Immature natural killer cell (primary cell): ENCODE data around the gene LDAF1. TPM values are rescaled to one million over a fixed set of nuclear protein-coding genes. Genes with fewer than 3 reads are reported as not detected.
"Not testable (repeated sequence)": the region's sequence is repeated elsewhere in the genome, so short reads cannot be mapped to it uniquely, and the experiment has no call there.

Source experiments
- DNase-seq, 3 donors: peaks; one replicate each; pipeline ENCODE4 v3.0.0; 2022; ENCODE audit warnings: mixed read lengths in 1 of 3
- H3K27ac Mint-ChIP-seq, 6 donors: one replicate each; pipeline ENCODE4 v1.8.0; 2020; ENCODE audit warnings: mixed read lengths in 6 of 6, mild to moderate bottlenecking in 5 of 6, inconsistent platforms in 4 of 6, moderate library complexity in 3 of 6
- H3K27me3 Mint-ChIP-seq, 3 donors: one replicate each; pipeline ENCODE4 v1.8.0; 2020 to 2021; ENCODE audit warnings: low read depth in 3 of 3, mild to moderate bottlenecking in 3 of 3, mixed read lengths in 3 of 3, moderate library complexity in 3 of 3, inconsistent platforms in 1 of 3
- H3K36me3 Mint-ChIP-seq, 3 donors: one replicate each; pipeline ENCODE4 v1.8.0; 2020; ENCODE audit warnings: mixed read lengths in 3 of 3, inconsistent platforms in 2 of 3, mild to moderate bottlenecking in 2 of 3
- H3K4me1 Mint-ChIP-seq, 2 donors: one replicate each; pipeline ENCODE4 v1.8.0; 2020; ENCODE audit warnings: inconsistent platforms in 2 of 2, mild to moderate bottlenecking in 2 of 2, mixed read lengths in 2 of 2, moderate library complexity in 1 of 2
- H3K4me3 Mint-ChIP-seq, 5 donors: one replicate each; pipeline ENCODE4 v1.8.0; 2020; ENCODE audit warnings: mild to moderate bottlenecking in 5 of 5, mixed read lengths in 5 of 5, inconsistent platforms in 3 of 5, moderate library complexity in 3 of 5
- H3K9me3 Mint-ChIP-seq, 6 donors: one replicate each; pipeline ENCODE4 v1.8.0; 2020; ENCODE audit warnings: mild to moderate bottlenecking in 6 of 6, mixed read lengths in 6 of 6, inconsistent platforms in 4 of 6, moderate library complexity in 3 of 6
- polyA plus RNA-seq, 3 donors: library from polyadenylated mRNA; unstranded; fragments of 300-500 nt; fragmentation: Illumina TruSeq; gene quantifications; one replicate each; pipeline ENCODE4 v1.2.3, GENCODE V29; 2021

LDAF1 gene
- polyA plus RNA-seq, 3 donors from 2014 or later: 8.2 to 17.5 (median 16.4) TPM

DNA sequence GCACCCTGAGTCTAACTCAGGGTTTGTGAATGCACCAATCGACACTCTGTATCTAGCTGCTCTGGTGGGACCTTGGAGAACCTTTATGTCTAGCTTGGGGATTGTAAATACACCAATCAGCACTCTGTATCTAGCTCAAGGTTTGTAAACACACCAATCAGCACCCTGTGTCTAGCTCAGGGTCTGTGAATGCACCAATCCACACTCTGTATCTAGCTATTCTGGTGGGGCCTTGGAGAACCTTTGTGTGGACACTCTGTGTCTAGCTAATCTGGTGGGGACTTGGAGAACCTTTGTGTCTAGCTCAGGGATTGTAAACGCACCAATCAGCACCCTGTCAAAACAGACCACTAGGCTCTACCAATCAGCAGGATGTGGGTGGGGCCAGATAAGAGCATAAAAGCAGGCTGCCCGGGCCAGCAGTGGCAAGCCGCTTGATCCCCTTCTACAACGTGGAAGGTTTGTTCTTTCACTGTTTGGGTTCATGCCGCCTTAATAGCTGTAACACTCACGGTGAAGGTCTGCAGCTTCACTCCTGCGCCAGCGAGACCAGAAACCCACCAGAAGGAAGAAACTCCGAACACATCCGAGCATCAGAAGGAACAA, 5.2 kb upstream of the LDAF1 start:
- DNase-seq, H3K27me3 Mint-ChIP-seq, H3K4me3 Mint-ChIP-seq, H3K36me3 Mint-ChIP-seq, H3K27ac Mint-ChIP-seq, H3K9me3 Mint-ChIP-seq, H3K4me1 Mint-ChIP-seq: not testable (repeated sequence)

DNA sequence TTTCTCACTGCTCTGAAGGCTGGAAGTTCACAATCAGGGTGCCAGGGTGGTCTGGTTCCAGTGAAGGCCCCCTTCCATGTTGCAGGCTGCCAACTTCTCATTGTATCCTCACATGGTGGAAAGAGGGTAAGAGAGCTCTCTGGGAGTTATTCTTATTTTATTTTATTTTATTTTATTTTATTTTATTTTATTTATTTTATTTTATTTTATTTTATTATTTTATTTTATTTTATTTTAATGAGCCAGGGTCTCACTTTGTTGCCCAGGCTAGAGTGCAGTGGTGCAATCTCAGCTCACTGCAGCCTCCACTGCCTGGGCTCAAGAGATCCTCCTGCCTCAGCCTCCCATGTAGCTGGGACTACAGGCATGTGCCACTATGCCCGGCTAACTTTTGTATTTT, 2.5 kb upstream of the LDAF1 start:
- H3K4me1 Mint-ChIP-seq: peaks cover 22 to 25% of the 10 kb centered on the region in 2 donors

DNA sequence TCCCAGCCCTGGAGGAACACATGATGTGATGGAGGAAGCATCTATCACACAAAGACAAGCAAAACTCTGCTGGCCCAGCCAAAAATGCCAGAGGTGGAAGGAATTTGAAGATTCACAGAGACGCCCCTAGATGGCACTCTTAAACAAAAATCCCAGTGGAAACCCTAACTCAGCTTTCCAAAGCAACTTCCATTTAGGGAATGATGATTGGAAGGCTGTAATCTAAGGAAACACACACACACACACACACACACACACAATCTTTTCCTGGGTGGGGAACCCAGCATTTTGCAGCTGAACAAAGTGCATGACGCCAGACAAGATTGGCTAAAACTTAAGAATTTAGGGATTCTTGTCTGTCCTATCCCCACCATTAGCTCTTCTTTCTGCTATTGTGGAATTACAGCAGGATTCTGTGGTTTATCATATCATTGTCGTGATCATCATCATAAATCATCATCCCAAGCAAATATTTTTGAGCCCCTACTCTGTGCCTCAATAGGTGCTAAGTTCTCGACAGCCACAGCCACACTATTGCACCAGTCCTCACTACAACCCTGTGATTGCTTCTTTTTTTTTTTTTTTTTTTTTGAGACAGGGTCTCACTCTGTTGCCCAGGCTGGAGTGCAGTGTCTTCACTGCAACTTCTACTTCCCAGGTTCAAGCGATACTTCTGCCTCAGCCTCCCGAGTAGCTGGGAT, 1.6 kb upstream of the LDAF1 start:
- no peaks in the 10 kb centered on the region for H3K27me3 Mint-ChIP-seq
- H3K27ac Mint-ChIP-seq: no peak overlapping the region

More for the DNA sequence above, 2.5 kb upstream of the LDAF1 start:
- not testable (repeated sequence) for H3K4me3 Mint-ChIP-seq, H3K27ac Mint-ChIP-seq, H3K9me3 Mint-ChIP-seq, H3K27me3 Mint-ChIP-seq, DNase-seq, H3K36me3 Mint-ChIP-seq

DNA sequence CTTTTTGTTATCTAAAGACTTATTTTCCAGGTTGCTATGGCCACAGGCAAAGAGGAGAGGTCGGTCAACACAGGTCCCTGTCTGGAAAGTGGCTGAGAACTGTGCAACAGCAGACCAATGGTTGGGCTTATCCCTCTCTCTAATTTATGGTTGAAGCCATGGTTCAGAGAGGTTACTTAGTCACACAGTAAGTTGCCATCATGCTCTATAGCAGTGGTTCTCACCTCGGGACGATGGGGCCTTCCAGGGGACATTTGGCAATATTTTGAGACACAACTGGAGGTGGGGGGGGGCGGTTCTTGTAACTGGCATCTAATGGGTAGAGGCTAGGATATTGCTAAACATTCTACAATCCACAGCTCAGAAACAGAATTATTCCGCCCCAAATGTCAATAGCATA, 842 bp upstream of the LDAF1 start:
- Mint-ChIP-seq H3K27me3 (no peaks in the 10 kb centered on the region), H3K4me3 (peak overlapping the region; percentile 88 to 92 (median 89)), H3K4me1 (peaks cover 22 to 25% of the 10 kb centered on the region in 2 donors), H3K27ac (peak overlapping the region in 1 of 6 donors; percentile 49), H3K36me3 (no peaks in the 10 kb centered on the region), H3K9me3 (no peaks in the 10 kb centered on the region)
- DNase-seq: no peak

More for the DNA sequence above, 1.6 kb upstream of the LDAF1 start:
- Mint-ChIP-seq H3K4me3 (peak overlapping the region in 4 of 5 donors; percentile 38 to 52 (median 46)), H3K4me1 (peaks cover 22 to 25% of the 10 kb centered on the region in 2 donors), H3K36me3 (no peaks in the 10 kb centered on the region), H3K9me3 (no peaks in the 10 kb centered on the region)
- no peak for DNase-seq

DNA sequence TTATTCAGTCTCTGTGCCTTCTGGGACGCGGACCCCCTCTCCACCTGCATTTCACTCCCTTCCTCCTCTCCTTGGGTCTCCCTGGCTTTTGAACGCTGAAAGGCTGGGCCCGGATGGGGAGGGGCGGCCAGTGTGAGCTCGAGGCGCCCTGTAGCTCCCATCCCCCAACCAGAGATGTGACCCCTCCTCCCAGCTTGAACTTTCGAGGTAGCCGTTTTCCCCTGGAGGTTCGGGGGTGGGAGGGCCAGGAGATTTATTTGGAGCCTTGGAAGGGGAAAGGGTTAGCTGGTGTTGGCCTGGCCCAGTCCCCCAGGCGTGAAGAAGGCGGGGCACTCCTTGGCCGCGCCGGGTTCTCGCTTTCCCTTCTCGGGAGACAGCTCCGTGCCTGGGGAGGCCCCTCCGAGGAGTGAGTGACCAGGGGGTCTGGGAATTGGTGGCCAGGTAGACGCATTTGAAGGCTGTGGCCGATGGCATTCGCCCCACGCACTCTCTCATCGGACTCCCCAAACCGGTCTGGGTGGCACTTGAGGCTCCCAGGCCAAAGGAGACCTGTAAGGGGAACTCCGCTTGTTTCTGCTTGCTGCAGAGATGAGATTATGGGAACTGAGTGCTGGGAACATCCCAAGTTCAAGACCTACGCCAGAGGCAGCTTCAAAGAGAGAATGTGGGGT, 942 bp downstream of the LDAF1 start:
- Mint-ChIP-seq H3K4me1 (peaks cover 22 to 25% of the 10 kb centered on the region in 2 donors), H3K9me3 (no peaks in the 10 kb centered on the region), H3K36me3 (peaks cover 0 to 3% (median 0%) of the 10 kb centered on the region in 3 donors), H3K27me3 (no peaks in the 10 kb centered on the region), H3K27ac (peak overlapping the region in 4 of 6 donors; percentile 16 to 79 (median 72)), H3K4me3 (peak overlapping the region; percentile 88 to 92 (median 89))
- peak in 2 of 3 donors; percentile 2 to 6 for DNase-seq

DNA sequence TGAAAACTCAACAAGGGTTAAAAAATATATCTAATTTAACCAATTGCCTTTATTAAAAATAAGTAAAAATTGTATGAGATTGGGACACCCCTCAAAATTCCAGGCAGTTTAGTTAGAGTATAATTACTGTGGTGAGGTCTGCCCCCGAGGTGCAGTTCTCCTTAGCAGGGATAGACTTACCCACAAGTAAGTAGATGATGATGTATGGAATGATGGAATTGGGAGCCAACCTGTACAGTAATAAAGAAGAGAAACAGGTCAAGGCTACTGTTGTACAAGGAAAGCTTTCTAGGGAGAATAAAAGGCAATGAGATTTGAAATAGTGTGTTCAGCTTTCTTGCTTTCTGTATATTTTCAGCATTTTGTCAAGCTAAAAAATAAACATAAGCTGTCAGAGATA, 1.8 kb downstream of the LDAF1 start:
- no peak for DNase-seq
- H3K27ac Mint-ChIP-seq: no peak overlapping the region
- H3K4me3 Mint-ChIP-seq: no peak overlapping the region
- H3K27me3 Mint-ChIP-seq: no peaks in the 10 kb centered on the region
- peaks cover 0 to 3% (median 0%) of the 10 kb centered on the region in 3 donors for H3K36me3 Mint-ChIP-seq
- H3K9me3 Mint-ChIP-seq: no peaks in the 10 kb centered on the region
- H3K4me1 Mint-ChIP-seq: peaks cover 22 to 25% of the 10 kb centered on the region in 2 donors

DNA sequence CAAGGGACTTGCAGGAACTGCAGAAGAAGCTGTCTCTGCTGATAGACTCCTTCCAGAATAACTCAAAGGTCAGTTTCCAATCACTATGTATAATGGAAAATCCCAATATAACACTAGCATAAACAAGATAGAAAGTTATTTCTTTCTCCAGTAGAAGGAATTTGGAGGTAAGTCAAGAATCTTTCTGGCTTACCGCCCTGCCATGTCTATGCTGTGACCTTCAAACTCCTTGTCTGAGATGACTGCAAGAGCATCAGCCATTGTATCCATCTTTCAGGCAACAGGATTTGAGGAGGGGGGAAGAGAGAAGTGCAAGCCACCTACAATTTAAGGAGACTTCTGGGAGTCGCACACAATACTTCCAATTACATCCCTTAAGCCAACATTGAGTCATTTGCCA, 2.7 kb downstream of the LDAF1 start:
- DNase-seq: no peak
- peaks cover 22 to 25% of the 10 kb centered on the region in 2 donors for H3K4me1 Mint-ChIP-seq
- H3K36me3 Mint-ChIP-seq: peaks cover 0 to 6% (median 3%) of the 10 kb centered on the region in 3 donors
- H3K9me3 Mint-ChIP-seq: no peaks in the 10 kb centered on the region
- no peaks in the 10 kb centered on the region for H3K27me3 Mint-ChIP-seq
- H3K4me3 Mint-ChIP-seq: no peak overlapping the region
- H3K27ac Mint-ChIP-seq: no peak overlapping the region

DNA sequence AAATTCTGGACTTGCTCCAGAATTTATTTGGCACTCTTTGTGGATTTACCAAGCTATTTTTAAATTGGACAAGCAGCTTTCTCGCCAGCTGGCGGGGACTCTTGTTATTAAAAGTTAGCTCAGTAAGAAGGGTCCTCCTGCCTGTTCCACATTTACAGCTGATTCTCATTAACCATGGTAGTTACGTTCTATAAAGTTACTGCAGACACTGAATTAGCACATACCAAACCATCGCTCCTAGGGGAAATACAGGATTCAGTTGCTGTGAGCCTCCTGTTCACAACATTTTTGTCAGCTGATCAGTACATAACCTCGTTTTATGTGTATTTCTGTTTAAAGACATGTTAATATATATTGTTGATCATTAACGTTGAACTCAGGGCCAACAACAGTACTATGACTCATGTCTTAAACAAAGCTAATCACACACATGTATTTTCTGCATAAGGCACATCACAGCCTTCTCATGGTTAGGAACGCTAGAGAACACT, 4.2 kb downstream of the LDAF1 start:
- peaks cover 18 to 22% of the 10 kb centered on the region in 2 donors for H3K4me1 Mint-ChIP-seq
- H3K9me3 Mint-ChIP-seq: no peaks in the 10 kb centered on the region

DNA sequence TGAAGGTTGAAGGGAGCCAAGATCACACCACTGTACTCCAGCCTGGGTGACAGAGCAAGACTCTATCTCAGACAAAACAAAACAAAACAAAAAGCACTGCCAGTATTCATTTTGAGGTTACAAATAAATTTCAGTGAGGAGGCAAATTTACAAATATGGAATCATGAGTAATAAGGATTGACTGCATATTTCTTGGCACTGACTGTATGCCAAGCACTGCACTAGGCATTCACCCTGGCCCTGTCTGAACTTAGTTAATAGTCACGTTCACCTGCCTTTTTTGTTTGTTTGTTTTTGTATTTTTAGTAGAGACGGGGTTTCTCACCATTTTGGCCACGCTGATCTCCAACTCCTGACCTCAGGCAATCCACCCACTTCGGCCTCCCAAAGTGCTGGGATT, 5.1 kb downstream of the LDAF1 start:
- H3K4me3 Mint-ChIP-seq: no peak overlapping the region
- peaks cover 10 to 14% of the 10 kb centered on the region in 2 donors for H3K4me1 Mint-ChIP-seq
- H3K27me3 Mint-ChIP-seq: no peaks in the 10 kb centered on the region
- H3K27ac Mint-ChIP-seq: no peak overlapping the region
- no peaks in the 10 kb centered on the region for H3K9me3 Mint-ChIP-seq
- peaks cover 3 to 9% (median 4%) of the 10 kb centered on the region in 3 donors for H3K36me3 Mint-ChIP-seq
- no peak for DNase-seq

More for the DNA sequence above, 4.2 kb downstream of the LDAF1 start:
- H3K36me3 Mint-ChIP-seq: peaks cover 3 to 9% (median 4%) of the 10 kb centered on the region in 3 donors
- no peak for DNase-seq
- H3K27me3 Mint-ChIP-seq: no peaks in the 10 kb centered on the region
- no peak overlapping the region for H3K4me3 Mint-ChIP-seq
- H3K27ac Mint-ChIP-seq: no peak overlapping the region

DNA sequence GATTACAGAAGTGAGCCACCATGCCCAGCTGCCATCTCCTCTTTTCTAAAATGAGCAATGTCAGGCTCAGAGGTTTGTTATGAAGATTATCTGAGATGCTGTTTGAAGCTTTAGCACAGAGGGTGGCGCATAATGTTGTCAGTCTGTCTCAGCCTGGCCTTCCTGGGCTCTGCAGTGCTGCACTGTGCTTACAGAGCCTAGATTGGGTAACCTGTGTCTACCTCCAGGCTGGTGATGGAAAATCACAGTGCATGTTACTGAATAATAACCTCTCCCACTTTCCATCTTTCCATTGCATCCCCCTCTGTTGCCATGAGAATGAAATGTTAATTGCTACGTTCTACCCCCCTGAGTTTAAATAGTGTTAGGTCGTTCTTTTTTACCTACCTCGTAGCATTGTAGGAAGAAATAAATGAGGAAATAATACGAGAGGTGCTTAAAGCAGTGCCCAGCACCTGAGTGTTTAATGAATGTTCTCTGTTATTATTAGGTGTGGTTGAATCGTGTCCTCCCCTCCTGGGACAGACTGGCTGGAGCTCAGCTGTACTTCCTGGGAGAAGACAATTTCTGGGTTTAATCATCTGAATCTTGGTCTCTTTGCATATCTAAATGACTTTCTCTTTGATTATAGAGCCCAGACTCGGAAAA, 6.2 kb downstream of the LDAF1 start:
- no peaks in the 10 kb centered on the region for H3K27me3 Mint-ChIP-seq
- H3K36me3 Mint-ChIP-seq: peaks cover 3 to 9% (median 4%) of the 10 kb centered on the region in 3 donors
- no peaks in the 10 kb centered on the region for H3K9me3 Mint-ChIP-seq
- no peak for DNase-seq
- H3K4me3 Mint-ChIP-seq: no peak overlapping the region
- H3K4me1 Mint-ChIP-seq: peaks cover 2 to 4% of the 10 kb centered on the region in 2 donors
- peak overlapping the region in 1 of 6 donors; percentile 12 for H3K27ac Mint-ChIP-seq

DNA sequence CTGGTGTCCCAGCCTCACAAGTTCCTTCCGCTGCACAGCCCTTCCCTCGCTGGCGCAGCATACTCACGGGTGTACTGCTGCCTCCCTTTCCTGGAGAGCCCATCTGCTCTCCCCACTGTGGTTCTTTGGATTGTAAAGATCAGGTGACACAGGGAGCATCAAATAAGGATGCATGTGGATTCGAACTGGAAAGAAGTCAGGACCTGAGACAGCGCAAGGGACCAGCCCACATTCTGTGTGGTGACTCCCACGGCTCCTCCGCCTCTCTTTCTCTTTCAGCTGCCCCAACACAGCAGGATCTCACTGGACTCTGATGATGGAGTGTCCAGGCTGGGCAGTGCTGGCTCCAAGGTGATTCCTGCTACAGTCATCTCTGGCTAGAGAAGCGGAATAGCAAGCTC, 8.1 kb downstream of the LDAF1 start:
- peaks cover 8 to 15% (median 9%) of the 10 kb centered on the region in 3 donors for H3K36me3 Mint-ChIP-seq
- no peak for DNase-seq
- no peaks in the 10 kb centered on the region for H3K4me1 Mint-ChIP-seq
- H3K9me3 Mint-ChIP-seq: no peaks in the 10 kb centered on the region
- H3K27me3 Mint-ChIP-seq: no peaks in the 10 kb centered on the region
- H3K27ac Mint-ChIP-seq: no peak overlapping the region
- no peak overlapping the region for H3K4me3 Mint-ChIP-seq

DNA sequence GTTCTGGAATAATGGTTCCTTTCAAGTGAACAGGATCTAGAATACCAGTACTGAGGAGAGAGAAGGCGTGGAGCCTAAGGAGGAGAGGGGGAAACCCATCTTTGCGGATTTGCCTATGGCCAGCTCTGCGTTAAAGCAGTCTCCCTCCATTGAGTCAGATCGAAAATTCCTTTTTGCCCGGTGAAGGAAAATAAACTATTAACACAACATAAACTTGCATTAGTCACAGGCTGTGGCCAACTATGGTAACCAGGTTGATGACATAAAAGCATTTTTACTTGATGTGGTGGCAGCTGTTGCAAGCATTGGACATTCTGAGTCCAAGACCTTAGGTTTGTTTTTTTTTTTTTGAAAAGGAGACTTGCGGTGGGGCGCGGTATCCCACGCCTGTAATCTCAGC, 8.9 kb downstream of the LDAF1 start:
- Mint-ChIP-seq H3K4me3 (no peak overlapping the region), H3K27ac (no peak overlapping the region), H3K36me3 (peaks cover 8 to 15% (median 9%) of the 10 kb centered on the region in 3 donors), H3K4me1 (no peaks in the 10 kb centered on the region), H3K27me3 (no peaks in the 10 kb centered on the region), H3K9me3 (no peaks in the 10 kb centered on the region)
- DNase-seq: no peak

DNA sequence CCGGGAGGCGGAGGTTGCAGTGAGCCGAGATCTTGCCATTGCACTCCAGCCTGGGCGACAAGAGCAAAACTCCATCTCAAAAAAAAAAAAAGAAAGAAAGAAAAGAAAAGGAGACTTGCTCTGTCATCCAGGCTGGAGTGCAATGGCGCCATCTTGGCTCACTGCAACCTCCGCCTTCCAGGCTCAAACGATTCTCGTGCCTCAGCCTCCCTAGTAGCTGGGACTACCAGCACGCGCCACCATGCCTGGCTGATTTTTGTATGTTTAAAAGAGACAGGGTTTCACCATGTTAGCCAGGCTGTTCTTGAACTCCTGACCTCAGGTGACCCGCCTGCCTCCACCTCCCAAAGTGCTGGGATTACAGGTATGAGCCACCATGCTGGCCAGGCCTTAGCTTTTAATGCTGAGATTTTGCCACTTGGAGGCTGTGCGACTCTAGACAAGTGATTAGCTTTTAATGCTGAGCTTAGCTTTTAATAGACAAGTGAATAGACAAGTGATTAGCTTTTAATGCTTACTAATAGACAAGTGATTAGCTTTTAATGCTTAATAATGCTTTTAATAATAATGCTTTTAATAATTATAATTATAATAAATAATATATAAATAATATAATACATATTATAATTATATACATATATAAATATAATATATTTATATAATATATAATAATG, 9.6 kb downstream of the LDAF1 start:
- Mint-ChIP-seq H3K27ac (no peak overlapping the region), H3K36me3 (peaks cover 12 to 18% (median 13%) of the 10 kb centered on the region in 3 donors), H3K4me1 (no peaks in the 10 kb centered on the region), H3K27me3 (peaks cover 0 to 2% (median 0%) of the 10 kb centered on the region in 3 donors), H3K9me3 (no peaks in the 10 kb centered on the region), H3K4me3 (no peak overlapping the region)
- DNase-seq: no peak
